Endothelial cell of umbilical vein (primary cell): ENCODE results near the gene PSMD13. TPM values are rescaled to one million over a fixed set of nuclear protein-coding genes. Genes with fewer than 3 reads are reported as not detected.

Experiments
- BruUV-seq: library from RNA; stranded (reverse); fragments of 400-500 nt; replicated peaks from 2 replicates; lab custom pipeline; 2021; lab: Mats Ljungman, UMichigan
- CTCF ChIA-PET: fragments of 300-600, 350-600 bp; sonication (Branson Sonifier 250); formaldehyde crosslinking; loops from one replicate; lab custom pipeline; 2021; ENCODE audit warnings: antibody characterized with exemption, inconsistent platforms; lab: Charles Lee
- POLR2A ChIA-PET: fragments of 300-600, 350-600 bp; sonication (Branson Sonifier 250); formaldehyde crosslinking; loops from one replicate; lab custom pipeline; 2021; ENCODE audit warnings: antibody characterized with exemption, inconsistent platforms; lab: Charles Lee
- DNase-seq: peaks from one replicate; pipeline ENCODE4 v3.0.0-alpha.2; 2011; ENCODE audit warnings: low read depth, low spot score
- FAIRE-seq: peaks from 2 replicates; lab custom pipeline; 2011; peaks lifted over from hg19 to GRCh38; lab: Jason Lieb, UNC
- H2AFZ ChIP-seq: 2 replicates; pipeline ENCODE4 v1.6.0; 2012; ENCODE audit warnings: low read depth, low read length, control low read depth, inconsistent platforms
- H3K27ac ChIP-seq: 2 replicates; pipeline ENCODE4 v1.5.1; 2011; ENCODE audit warnings: low read depth, mild to moderate bottlenecking, control low read depth, low read length, moderate library complexity; ENCODE audit not compliant: insufficient read depth
- H3K27me3 ChIP-seq, 2 experiments: 2 replicates each; pipeline versions ENCODE4 v1.6.0 to v1.6.1; 2011; ENCODE audit warnings: low read length in 2 of 2, mixed read lengths in 1 of 2; ENCODE audit not compliant: control insufficient read depth in 2 of 2, insufficient read depth in 2 of 2
- H3K36me3 ChIP-seq, 2 experiments: 2 replicates in 1 of 2; 3 replicates in 1 of 2; pipeline ENCODE4 v1.5.1; 2011; ENCODE audit warnings: low read length in 2 of 2, mild to moderate bottlenecking in 1 of 2, moderate library complexity in 1 of 2; ENCODE audit not compliant: control insufficient read depth in 2 of 2, insufficient read depth in 2 of 2; ENCODE audit errors: extremely low read depth in 1 of 2
- H3K4me1 ChIP-seq: 3 replicates; pipeline ENCODE4 v1.5.1; 2011; ENCODE audit warnings: mild to moderate bottlenecking, low read length; ENCODE audit not compliant: control insufficient read depth, insufficient read depth; ENCODE audit errors: extremely low read depth
- H3K4me2 ChIP-seq: 2 replicates; pipeline ENCODE4 v1.6.1; 2011; ENCODE audit warnings: low read length, control low read depth, mixed read lengths; ENCODE audit not compliant: insufficient read depth
- H3K4me3 ChIP-seq, 3 experiments: fragments of 200-600 bp in 1 of 3; sonication (generic), shearing (Covaris generic) in 1 of 3; replicated peaks in 1 of 3; 2 replicates each; pipeline ENCODE4 v1.5.1; 2011 to 2016; ENCODE audit warnings: control low read depth in 3 of 3, low read length in 3 of 3, mild to moderate bottlenecking in 2 of 3, inconsistent platforms in 1 of 3, low read depth in 1 of 3, moderate library complexity in 1 of 3; ENCODE audit not compliant: insufficient read depth in 1 of 3
- H3K79me2 ChIP-seq: 2 replicates; pipeline ENCODE4 v1.6.0; 2012; ENCODE audit warnings: low read length, inconsistent platforms; ENCODE audit not compliant: control insufficient read depth, insufficient read depth
- H3K9ac ChIP-seq: replicated peaks from 2 replicates; pipeline ENCODE3; 2011; ENCODE audit warnings: low read length, control low read depth; ENCODE audit not compliant: insufficient read depth; ENCODE audit errors: extremely low read depth
- H3K9me1 ChIP-seq: replicated peaks from 3 replicates; pipeline ENCODE4 v1.6.0; 2011; ENCODE audit warnings: mild to moderate bottlenecking, low read length; ENCODE audit not compliant: control insufficient read depth, insufficient read depth; ENCODE audit errors: extremely low read depth
- H3K9me3 ChIP-seq: replicated peaks from 2 replicates; pipeline ENCODE4 v1.5.1; 2012; ENCODE audit warnings: low read length, inconsistent platforms; ENCODE audit not compliant: control insufficient read depth, insufficient read depth
- H4K20me1 ChIP-seq: replicated peaks from 2 replicates; pipeline ENCODE3; 2011; ENCODE audit warnings: mild to moderate bottlenecking, low read length; ENCODE audit not compliant: control insufficient read depth, insufficient read depth; ENCODE audit errors: extremely low read depth
- EZH2 ChIP-seq: IDR thresholded peaks from 2 replicates; pipeline ENCODE4 v1.6.1; 2012; ENCODE audit warnings: borderline replicate concordance, low read depth, mild to moderate bottlenecking, moderate library complexity, low read length, inconsistent platforms; ENCODE audit not compliant: severe bottlenecking
- FOS ChIP-seq: IDR thresholded peaks from 2 replicates; pipeline ENCODE4 v1.6.1; 2011; ENCODE audit warnings: mild to moderate bottlenecking, low read length, moderate library complexity, borderline replicate concordance; ENCODE audit not compliant: insufficient read depth
- GATA2 ChIP-seq: IDR thresholded peaks from 2 replicates; pipeline ENCODE4 v1.7.0; 2011; ENCODE audit warnings: low read depth, mild to moderate bottlenecking, moderate library complexity, mixed read lengths, low read length; ENCODE audit not compliant: insufficient read length, insufficient read depth
- JUN ChIP-seq: IDR thresholded peaks from 2 replicates; pipeline ENCODE4 v1.6.1; 2011; ENCODE audit warnings: borderline replicate concordance, low read depth; ENCODE audit not compliant: insufficient read length, insufficient read depth
- MYC ChIP-seq: IDR thresholded peaks from one replicate; pipeline ENCODE4 v1.6.1; 2011; ENCODE audit warnings: mild to moderate bottlenecking, low read depth, low read length
- POLR2A ChIP-seq: IDR thresholded peaks from 2 replicates; pipeline ENCODE4 v1.6.1; 2012; ENCODE audit warnings: low read depth, mild to moderate bottlenecking, control low read depth, low read length
- POLR2AphosphoS5 ChIP-seq: IDR thresholded peaks from 2 replicates; pipeline ENCODE4 v1.6.1; 2012; ENCODE audit warnings: low read depth, mild to moderate bottlenecking, control low read depth, low read length, moderate library complexity; ENCODE audit not compliant: insufficient read depth
- dilution Hi-C: fragments of 300-500 bp; cut with MboI; formaldehyde crosslinking; loops from one replicate; pipeline ENCODE4 v1.15.0; 2019; ENCODE audit warnings: low sequenced_read_pairs; ENCODE audit not compliant: extremely low pct_ligation_motif_present
- intact Hi-C: fragments of 100-400 bp; cut with micrococcal nuclease; formaldehyde crosslinking; loops from one replicate; pipeline ENCODE4 v1.10.0; 2022
- polyA plus RNA-seq, 4 experiments: library from polyadenylated mRNA; depleted of rRNA in 3 of 4; stranded (reverse) in 3 of 4; unstranded in 1 of 4; fragments of >200 nt; gene quantifications; 2 replicates each; pipeline versions ENCODE4 v1.2.1 to v1.2.3, GENCODE V29; 2011 to 2012; ENCODE audit warnings: missing spikeins in 1 of 4
- total RNA-seq: library from RNA; stranded (reverse); gene quantifications from 2 replicates; pipeline ENCODE4 v1.2.3, GENCODE V29; 2021
- TF ChIP-seq, protein P1 (sequence below): IDR thresholded peaks from 2 replicates; pipeline ENCODE4 v1.6.1; 2011; ENCODE audit not compliant: insufficient read depth, insufficient read length
- TF ChIP-seq, protein P2 (sequence below), 2 donors: IDR thresholded peaks; 1 replicate in 1 of 2; 2 replicates in 1 of 2; pipeline ENCODE4 v1.5.1; 2011; ENCODE audit warnings: low read length in 2 of 2, mild to moderate bottlenecking in 2 of 2, moderate library complexity in 2 of 2, control low read depth in 1 of 2, inconsistent platforms in 1 of 2, low read depth in 1 of 2; ENCODE audit not compliant: insufficient read depth in 1 of 2; ENCODE audit errors: extremely low read depth in 1 of 2

Gene PSMD13
- total and polyA plus RNA-seq, 2 donors (not counting 3 experiments of a cell fraction or from before 2014, with no cell fraction given), result 168 to 214 TPM

DNA sequence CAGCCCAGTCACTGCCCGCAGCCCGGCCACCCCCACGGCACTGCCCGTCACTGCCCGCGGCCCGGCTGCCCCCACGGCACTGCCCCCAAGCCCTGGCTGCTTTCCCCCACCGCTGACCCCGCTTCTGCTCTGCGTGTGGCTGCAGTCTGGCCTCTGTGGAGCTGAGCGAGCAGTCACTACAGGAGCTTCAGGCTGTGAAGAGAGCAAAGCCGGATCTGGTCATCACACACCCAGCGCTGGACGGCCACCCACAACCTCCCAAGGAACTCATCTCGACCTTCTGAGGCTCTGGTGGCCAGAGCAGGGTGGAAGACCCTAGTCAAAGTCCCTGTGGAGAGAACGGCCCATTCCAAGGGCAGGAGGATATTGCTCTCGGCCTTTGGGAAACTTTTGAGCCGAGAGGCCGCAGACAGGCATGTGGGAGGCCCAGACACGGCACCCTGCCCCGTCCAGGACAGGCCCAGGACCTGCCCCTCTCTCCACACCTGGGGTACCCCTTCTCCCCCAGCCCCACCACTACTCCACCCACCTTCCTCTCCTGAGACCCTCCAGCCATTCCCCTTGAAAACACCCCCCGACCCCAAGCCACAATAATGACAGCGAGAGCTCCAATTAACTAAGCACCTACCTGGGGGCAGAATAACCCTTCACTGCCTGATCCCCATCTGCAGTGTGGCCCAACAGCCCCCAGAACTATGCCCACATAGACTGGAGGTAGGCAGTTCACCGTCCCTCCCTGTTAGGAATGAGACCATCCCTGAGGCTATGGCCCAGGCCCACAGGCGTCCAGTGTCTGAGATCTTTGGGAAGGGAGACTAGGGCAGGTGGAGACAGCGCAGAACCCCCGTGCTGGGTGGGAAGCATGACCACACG is 48.5 kb downstream of the PSMD13 start:
- no peaks in the 10 kb centered on the region for H3K79me2 ChIP-seq
- ChIA-PET POLR2A (no interaction called here), CTCF (interaction anchor here (1.4 kb wide), 1 partner anchor 24 kb away, joined by 3 read pairs; no protein-coding TSS in a partner anchor)
- H3K4me3 ChIP-seq, result no peak overlapping the region
- TF ChIP-seq POLR2A, result no peak
- TF ChIP-seq POLR2AphosphoS5, result no peak
- no peak for TF ChIP-seq EZH2
- TF ChIP-seq MYC, result no peak
- TF ChIP-seq, protein P1, sequence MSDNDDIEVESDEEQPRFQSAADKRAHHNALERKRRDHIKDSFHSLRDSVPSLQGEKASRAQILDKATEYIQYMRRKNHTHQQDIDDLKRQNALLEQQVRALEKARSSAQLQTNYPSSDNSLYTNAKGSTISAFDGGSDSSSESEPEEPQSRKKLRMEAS, result no peak
- TF ChIP-seq GATA2, result no peak
- no peak for TF ChIP-seq JUN
- TF ChIP-seq FOS, result no peak
- TF ChIP-seq, protein P2, sequence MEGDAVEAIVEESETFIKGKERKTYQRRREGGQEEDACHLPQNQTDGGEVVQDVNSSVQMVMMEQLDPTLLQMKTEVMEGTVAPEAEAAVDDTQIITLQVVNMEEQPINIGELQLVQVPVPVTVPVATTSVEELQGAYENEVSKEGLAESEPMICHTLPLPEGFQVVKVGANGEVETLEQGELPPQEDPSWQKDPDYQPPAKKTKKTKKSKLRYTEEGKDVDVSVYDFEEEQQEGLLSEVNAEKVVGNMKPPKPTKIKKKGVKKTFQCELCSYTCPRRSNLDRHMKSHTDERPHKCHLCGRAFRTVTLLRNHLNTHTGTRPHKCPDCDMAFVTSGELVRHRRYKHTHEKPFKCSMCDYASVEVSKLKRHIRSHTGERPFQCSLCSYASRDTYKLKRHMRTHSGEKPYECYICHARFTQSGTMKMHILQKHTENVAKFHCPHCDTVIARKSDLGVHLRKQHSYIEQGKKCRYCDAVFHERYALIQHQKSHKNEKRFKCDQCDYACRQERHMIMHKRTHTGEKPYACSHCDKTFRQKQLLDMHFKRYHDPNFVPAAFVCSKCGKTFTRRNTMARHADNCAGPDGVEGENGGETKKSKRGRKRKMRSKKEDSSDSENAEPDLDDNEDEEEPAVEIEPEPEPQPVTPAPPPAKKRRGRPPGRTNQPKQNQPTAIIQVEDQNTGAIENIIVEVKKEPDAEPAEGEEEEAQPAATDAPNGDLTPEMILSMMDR (IDR thresholded peaks at IDR 0.05; ENCODE audit: extremely low read depth in 1 of 2, insufficient read depth in 1 of 2, low read depth in 1 of 2, low read length in 2 of 2), result no peak
- DNase-seq (no peak), FAIRE-seq (no peak)
- H3K27me3 ChIP-seq, result peaks cover 28 to 33% of the 10 kb centered on the region in 2 experiments
- H3K9ac ChIP-seq, result no peak overlapping the region
- no peaks in the 10 kb centered on the region for H3K36me3 ChIP-seq
- H3K27ac ChIP-seq, result no peak overlapping the region
- no peak overlapping the region for H2AFZ ChIP-seq
- no peak overlapping the region for H3K4me2 ChIP-seq
- BruUV-seq, result no TSS peak
- intact Hi-C loops (no loop called here), dilution Hi-C loops (no loop called here)
- H4K20me1 ChIP-seq, result no peaks in the 10 kb centered on the region
- H3K9me1 ChIP-seq, result no peaks in the 10 kb centered on the region
- H3K4me1 ChIP-seq, result peaks cover 3% of the 10 kb centered on the region
- no peaks in the 10 kb centered on the region for H3K9me3 ChIP-seq
